HEK293 (cell line): ENCODE data around the gene GJC3.

Experiments used
- CTCF ChIA-PET: fragments of 350-600 bp; formaldehyde crosslinking; extraction: SDS; loops from one replicate; lab custom pipeline; 2021; ENCODE audit warnings: antibody characterized with exemption; lab: Yijun Ruan, JAX
- POLR2A ChIA-PET: fragments of 300-600 bp; formaldehyde crosslinking; extraction: SDS; loops from one replicate; lab custom pipeline; 2020; ENCODE audit warnings: antibody characterized with exemption, inconsistent platforms; lab: Yijun Ruan, JAX
- H3K27ac ChIP-seq: fragments of 200-500 bp; sonication (Bioruptor generic); 2 replicates; pipeline ENCODE4 v1.5.1; 2014; ENCODE audit warnings: low read depth, low read length, control low read depth, inconsistent platforms; ENCODE audit errors: extremely low read depth
- H3K36me3 ChIP-seq, 2 experiments: fragments of 200-500 bp in 1 of 2; sonication (Bioruptor generic) in 1 of 2; 1 replicate in 1 of 2; 2 replicates in 1 of 2; pipeline ENCODE4 v1.5.1; 2014 to 2017; ENCODE audit warnings: inconsistent platforms in 2 of 2, low read length in 2 of 2; ENCODE audit not compliant: control insufficient read depth in 2 of 2, insufficient read depth in 1 of 2
- H3K4me1 ChIP-seq: fragments of 200-500 bp; sonication (Bioruptor generic); 2 replicates; pipeline ENCODE4 v1.5.1; 2014; ENCODE audit warnings: mild to moderate bottlenecking, low read length, inconsistent platforms; ENCODE audit not compliant: control insufficient read depth, insufficient read depth
- H3K4me3 ChIP-seq: 2 replicates; pipeline ENCODE4 v1.5.1; 2011; ENCODE audit warnings: low read depth, mild to moderate bottlenecking, control low read depth, low read length, moderate library complexity
- H3K9me3 ChIP-seq: fragments of 200-500 bp; sonication (Bioruptor generic); 2 replicates; pipeline ENCODE4 v1.5.1; 2014; ENCODE audit warnings: low read depth, low read length, inconsistent platforms; ENCODE audit not compliant: control insufficient read depth, insufficient read depth
- CTCF ChIP-seq: fragments of 450-650 bp; formaldehyde crosslinking; IDR thresholded peaks from 2 replicates; pipeline ENCODE4 v1.5.1; 2016; ENCODE audit warnings: missing biosample characterization, missing genetic modification characterization
- KLF16 ChIP-seq: fragments of 450-650 bp; formaldehyde crosslinking; IDR thresholded peaks from 2 replicates; pipeline ENCODE4 v1.5.1; 2017; ENCODE audit warnings: missing biosample characterization, missing genetic modification characterization
- KLF7 ChIP-seq: fragments of 450-650 bp; formaldehyde crosslinking; IDR thresholded peaks from 2 replicates; pipeline ENCODE4 v1.5.1; 2016; ENCODE audit warnings: missing biosample characterization, missing genetic modification characterization, borderline replicate concordance
- PRDM2 ChIP-seq: fragments of 450-650 bp; formaldehyde crosslinking; IDR thresholded peaks from 2 replicates; pipeline ENCODE4 v1.5.1; 2016; ENCODE audit warnings: missing biosample characterization, missing genetic modification characterization, borderline replicate concordance
- ZBTB17 ChIP-seq: fragments of 450-650 bp; formaldehyde crosslinking; IDR thresholded peaks from 2 replicates; pipeline ENCODE4 v1.5.1; 2016; ENCODE audit warnings: missing biosample characterization, missing genetic modification characterization
- ZBTB48 ChIP-seq: fragments of 450-650 bp; formaldehyde crosslinking; IDR thresholded peaks from 2 replicates; pipeline ENCODE4 v1.5.1; 2016; ENCODE audit warnings: missing biosample characterization, missing genetic modification characterization
- ZFP37 ChIP-seq: fragments of 450-650 bp; formaldehyde crosslinking; IDR thresholded peaks from 2 replicates; pipeline ENCODE4 v1.5.1; 2016; ENCODE audit warnings: missing biosample characterization, missing genetic modification characterization
- ZFP69B ChIP-seq: fragments of 450-650 bp; formaldehyde crosslinking; IDR thresholded peaks from 2 replicates; pipeline ENCODE4 v1.5.1; 2016; ENCODE audit warnings: missing biosample characterization, missing genetic modification characterization
- ZIC2 ChIP-seq: fragments of 450-650 bp; formaldehyde crosslinking; IDR thresholded peaks from 2 replicates; pipeline ENCODE4 v1.5.1; 2016; ENCODE audit warnings: missing biosample characterization, missing genetic modification characterization
- ZNF10 ChIP-seq: fragments of 450-650 bp; formaldehyde crosslinking; IDR thresholded peaks from 2 replicates; pipeline ENCODE4 v1.5.1; 2017; ENCODE audit warnings: missing biosample characterization, missing genetic modification characterization
- ZNF112 ChIP-seq: fragments of 450-650 bp; formaldehyde crosslinking; IDR thresholded peaks from 2 replicates; pipeline ENCODE4 v1.5.0; 2017; ENCODE audit warnings: missing biosample characterization, missing genetic modification characterization
- ZNF223 ChIP-seq: fragments of 450-650 bp; formaldehyde crosslinking; IDR thresholded peaks from 2 replicates; pipeline ENCODE4 v1.5.1; 2016; ENCODE audit warnings: missing biosample characterization, missing genetic modification characterization
- ZNF23 ChIP-seq: fragments of 450-650 bp; formaldehyde crosslinking; IDR thresholded peaks from 2 replicates; pipeline ENCODE4 v1.5.1; 2016; ENCODE audit warnings: missing biosample characterization, missing genetic modification characterization, borderline replicate concordance
- ZNF449 ChIP-seq: fragments of 450-650 bp; formaldehyde crosslinking; IDR thresholded peaks from 2 replicates; pipeline ENCODE4 v1.5.1; 2017; ENCODE audit warnings: missing biosample characterization, mild to moderate bottlenecking, missing genetic modification characterization, moderate library complexity
- ZNF488 ChIP-seq: fragments of 450-650 bp; formaldehyde crosslinking; IDR thresholded peaks from 2 replicates; pipeline ENCODE4 v1.5.1; 2016; ENCODE audit warnings: missing biosample characterization, missing genetic modification characterization
- ZNF518A ChIP-seq: fragments of 450-650 bp; formaldehyde crosslinking; conservative IDR thresholded peaks from 2 replicates; pipeline ENCODE4 v1.5.1; 2016; ENCODE audit warnings: low read depth, missing biosample characterization, missing genetic modification characterization
- ZNF558 ChIP-seq: fragments of 450-650 bp; formaldehyde crosslinking; IDR thresholded peaks from 2 replicates; pipeline ENCODE4 v1.5.1; 2016; ENCODE audit warnings: missing biosample characterization, missing genetic modification characterization
- ZNF670 ChIP-seq: fragments of 450-650 bp; formaldehyde crosslinking; IDR thresholded peaks from 2 replicates; pipeline ENCODE4 v1.5.1; 2016; ENCODE audit warnings: missing biosample characterization, missing genetic modification characterization, low read depth
- ZNF830 ChIP-seq: fragments of 450-650 bp; IDR thresholded peaks from 2 replicates; pipeline ENCODE4 v1.5.0; 2018; ENCODE audit warnings: missing biosample characterization, missing genetic modification characterization, low read depth, mild to moderate bottlenecking, moderate library complexity
- ZSCAN23 ChIP-seq: fragments of 450-650 bp; formaldehyde crosslinking; IDR thresholded peaks from 2 replicates; pipeline ENCODE4 v1.5.1; 2016; ENCODE audit warnings: missing biosample characterization, missing genetic modification characterization

GJC3 gene

GRCh38 chr7:99876933-99877332 is 52.5 kb downstream of the GJC3 start, which contains the start of gene OR2AE1:
Gene OR2AE1, minus strand, starts transcription at chr7:99877033. Its CDS starts 0 bp downstream, at chr7:99877033.
- POLR2A ChIA-PET, result no interaction called here
- Histone ChIP-seq H3K36me3 (no peaks in the 10 kb centered on the region), H3K9me3 (no peaks in the 10 kb centered on the region), H3K4me3 (no peak within 1 kb of the TSS), H3K4me1 (no peaks in the 10 kb centered on the region), H3K27ac (no peak within 1 kb of the TSS)
- CTCF ChIA-PET, result interaction anchor here (0.6 kb wide), 1 partner anchor 854 kb away, joined by 3 read pairs; no protein-coding TSS in a partner anchor
- TF ChIP-seq ZSCAN23 (tag by site-specific recombination), result no peak
- TF ChIP-seq ZNF488 (tag by site-specific recombination), result no peak
- no peak for TF ChIP-seq ZNF23
- no peak for TF ChIP-seq ZNF518A (tag by site-specific recombination)
- no peak for TF ChIP-seq ZNF558 (tag by site-specific recombination)
- TF ChIP-seq ZNF449 (tag by site-specific recombination), result no peak
- TF ChIP-seq ZNF670 (tag by site-specific recombination), result no peak
- no peak for TF ChIP-seq ZFP69B (tag by site-specific recombination)
- no peak for TF ChIP-seq ZNF223 (tag by site-specific recombination)
- no peak for TF ChIP-seq KLF16
- TF ChIP-seq, all 188 proteins: peak for 0

- Histone ChIP-seq H3K36me3 (no peaks in the 10 kb centered on the region), H3K4me1 (no peaks in the 10 kb centered on the region), H3K9me3 (no peaks in the 10 kb centered on the region), H3K27ac (no peak overlapping the region), H3K4me3 (no peak overlapping the region)
- ChIA-PET POLR2A (no interaction called here), CTCF (interaction anchor here (0.6 kb wide), 1 partner anchor 855 kb away, joined by 3 read pairs; no protein-coding TSS in a partner anchor)
- TF ChIP-seq PRDM2 (no peak), ZFP37 (tag by site-specific recombination) (no peak), ZNF112 (tag by site-specific recombination) (no peak), ZSCAN23 (tag by site-specific recombination) (no peak), ZBTB17 (no peak), ZIC2 (tag by site-specific recombination) (no peak), KLF7 (tag by site-specific recombination) (no peak), ZNF10 (no peak), CTCF (no peak), ZBTB48 (tag by site-specific recombination) (no peak), ZNF23 (no peak), ZNF830 (no peak)
Observed at GRCh38 chr7:99876491-99876890, 52.9 kb downstream of the GJC3 start.
